Suprapubic skin (tissue), 4 donors: ENCODE data around the gene GRM7. TPM values are rescaled to one million over a fixed set of nuclear protein-coding genes. Genes with fewer than 3 reads are reported as not detected.

Experiments
- DNase-seq, 2 donors: peaks; one replicate each; pipeline ENCODE4 v3.0.0-alpha.2; 2019; ENCODE audit warnings: low spot score in 2 of 2
- H3K27ac ChIP-seq: fragments of 200-600 bp; sonication (generic); one replicate; pipeline ENCODE4 v1.5.1; 2019
- H3K27me3 ChIP-seq: fragments of 200-600 bp; sonication (generic); one replicate; pipeline ENCODE4 v1.5.1; 2019
- H3K36me3 ChIP-seq: fragments of 200-600 bp; sonication (generic); one replicate; pipeline ENCODE4 v1.5.1; 2019
- H3K4me1 ChIP-seq: fragments of 200-600 bp; sonication (generic); one replicate; pipeline ENCODE4 v1.5.1; 2019
- H3K4me3 ChIP-seq: fragments of 200-600 bp; sonication (generic); one replicate; pipeline ENCODE4 v1.5.1; 2019; ENCODE audit warnings: mild to moderate bottlenecking
- H3K9me3 ChIP-seq: fragments of 200-600 bp; sonication (generic); one replicate; pipeline ENCODE4 v1.5.1; 2019
- CTCF ChIP-seq, 2 donors: fragments of 200-600 bp in 1 of 2; fragments of 450-650 bp in 1 of 2; sonication (generic) in 1 of 2; IDR thresholded peaks; one replicate each; pipeline ENCODE4 v1.5.1; 2016 to 2019; ENCODE audit warnings: antibody characterized with exemption in 2 of 2, mild to moderate bottlenecking in 1 of 2, moderate library complexity in 1 of 2
- EP300 ChIP-seq: sonication (generic); formaldehyde crosslinking; IDR thresholded peaks from one replicate; pipeline ENCODE4 v1.6.1; 2017; ENCODE audit warnings: antibody characterized with exemption
- POLR2A ChIP-seq, 2 donors: fragments of 450-650 bp; IDR thresholded peaks; one replicate each; pipeline ENCODE4 v1.6.1; 2017; ENCODE audit warnings: antibody characterized with exemption in 2 of 2, mild to moderate bottlenecking in 2 of 2, moderate library complexity in 2 of 2
- POLR2AphosphoS5 ChIP-seq, 3 donors: sonication (generic); formaldehyde crosslinking; IDR thresholded peaks; one replicate each; pipeline ENCODE4 v1.6.1; 2017; ENCODE audit warnings: antibody characterized with exemption in 3 of 3
- WGBS: methylation state at CpG from one replicate; pipeline ENCODE4 v1.1.5; 2018; 5-methylcytosine and 5-hydroxymethylcytosine counted together
- total RNA-seq, 4 donors: library from RNA; depleted of rRNA; stranded (reverse); fragments of >200 nt; gene quantifications; one replicate each; pipeline ENCODE4 v1.1.0, GENCODE V29; 2016

Gene GRM7
- total RNA-seq, 4 donors from 2014 or later: 0.21 to 0.48 TPM; not detected in 2

GRCh38 chr3:7607676-7608075 is 746.8 kb downstream of the GRM7 start:
- DNase-seq: no peak
- no peaks in the 10 kb centered on the region for H3K9me3 ChIP-seq
- no peak overlapping the region for H3K27ac ChIP-seq
- no peaks in the 10 kb centered on the region for H3K27me3 ChIP-seq
- H3K4me1 ChIP-seq: no peaks in the 10 kb centered on the region
- H3K4me3 ChIP-seq: no peak overlapping the region
- TF ChIP-seq CTCF (IDR thresholded peaks at IDR 0.05) (no peak), POLR2A (IDR thresholded peaks at IDR 0.05) (no peak), EP300 (no peak), POLR2AphosphoS5 (IDR thresholded peaks at IDR 0.05) (no peak)
- 80% methylated on average over 2 of the region's 2 CpGs for WGBS
- H3K36me3 ChIP-seq: no peaks in the 10 kb centered on the region

- 94% methylated on average over 5 of the region's 5 CpGs for WGBS
- H3K9me3 ChIP-seq: no peaks in the 10 kb centered on the region
- no peak overlapping the region for H3K4me3 ChIP-seq
- H3K36me3 ChIP-seq: no peaks in the 10 kb centered on the region
- DNase-seq: no peak
- TF ChIP-seq POLR2A (IDR thresholded peaks at IDR 0.05) (no peak), EP300 (no peak), POLR2AphosphoS5 (IDR thresholded peaks at IDR 0.05) (no peak), CTCF (IDR thresholded peaks at IDR 0.05) (no peak)
- H3K27me3 ChIP-seq: no peaks in the 10 kb centered on the region
- H3K4me1 ChIP-seq: no peaks in the 10 kb centered on the region
- H3K27ac ChIP-seq: no peak overlapping the region
Measured at GRCh38 chr3:7610634-7611033, 749.7 kb downstream of the GRM7 start.

- Histone ChIP-seq H3K4me1 (no peaks in the 10 kb centered on the region), H3K27me3 (no peaks in the 10 kb centered on the region), H3K27ac (no peak overlapping the region), H3K36me3 (no peaks in the 10 kb centered on the region), H3K4me3 (no peak overlapping the region), H3K9me3 (no peaks in the 10 kb centered on the region)
- TF ChIP-seq POLR2A (IDR thresholded peaks at IDR 0.05) (no peak), EP300 (no peak), POLR2AphosphoS5 (IDR thresholded peaks at IDR 0.05) (no peak)
- DNase-seq: no peak
- WGBS: 82% methylated on average over 1 of the region's 1 CpG
Measured at GRCh38 chr3:7615043-7615442, 754.1 kb downstream of the GRM7 start.

DNA sequence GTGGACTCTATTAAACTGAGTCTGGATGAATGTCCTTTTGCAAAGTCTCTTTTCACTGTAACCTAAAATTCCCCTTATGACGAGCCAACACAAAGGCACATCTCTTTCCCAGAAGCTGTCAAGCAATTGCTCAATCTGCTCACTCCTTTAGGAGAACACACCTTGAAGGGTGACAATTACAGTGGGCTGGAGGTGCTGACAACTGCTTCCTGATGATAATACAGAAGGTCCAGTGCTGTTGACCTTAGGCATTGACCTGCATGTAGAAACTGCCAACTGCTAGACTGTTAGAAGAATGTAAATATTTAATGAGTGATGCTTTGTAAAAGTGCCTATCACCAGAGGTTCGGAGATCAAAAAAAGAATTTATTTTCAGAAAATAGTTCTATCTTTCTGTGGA is 757.7 kb downstream of the GRM7 start:
- no peaks in the 10 kb centered on the region for H3K4me1 ChIP-seq
- TF ChIP-seq POLR2A (IDR thresholded peaks at IDR 0.05) (no peak), EP300 (no peak), CTCF (IDR thresholded peaks at IDR 0.05) (no peak), POLR2AphosphoS5 (IDR thresholded peaks at IDR 0.05) (no peak)
- H3K4me3 ChIP-seq: no peak overlapping the region
- no peak for DNase-seq
- 74% methylated on average over 2 of the region's 2 CpGs for WGBS
- H3K9me3 ChIP-seq: no peaks in the 10 kb centered on the region
- H3K27me3 ChIP-seq: no peaks in the 10 kb centered on the region
- H3K27ac ChIP-seq: no peak overlapping the region
- no peaks in the 10 kb centered on the region for H3K36me3 ChIP-seq

DNA sequence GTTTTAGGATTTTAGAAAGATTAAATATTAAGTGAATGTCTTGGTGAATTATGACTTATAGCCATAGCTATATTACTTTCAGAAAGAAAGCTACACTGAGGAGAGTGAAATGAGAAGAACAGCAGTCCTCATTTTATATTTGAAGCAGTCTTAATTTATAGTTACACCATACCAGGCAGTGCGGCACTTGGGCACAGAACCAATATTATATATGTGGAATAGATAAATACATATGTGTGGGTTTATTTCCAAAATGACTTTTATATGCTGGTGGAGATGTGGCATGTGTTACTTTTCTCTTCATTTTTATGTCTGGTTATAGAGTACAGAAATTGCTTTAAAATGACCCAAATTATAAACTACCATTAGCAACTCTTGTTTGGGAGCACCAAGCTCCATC is 759.5 kb downstream of the GRM7 start:
- Histone ChIP-seq H3K27me3 (no peaks in the 10 kb centered on the region), H3K36me3 (no peaks in the 10 kb centered on the region), H3K9me3 (no peaks in the 10 kb centered on the region), H3K27ac (no peak overlapping the region), H3K4me3 (no peak overlapping the region), H3K4me1 (no peaks in the 10 kb centered on the region)
- 80% methylated on average over 1 of the region's 1 CpG for WGBS
- DNase-seq: no peak
- TF ChIP-seq POLR2A (IDR thresholded peaks at IDR 0.05) (no peak), POLR2AphosphoS5 (IDR thresholded peaks at IDR 0.05) (no peak), CTCF (IDR thresholded peaks at IDR 0.05) (no peak)

DNA sequence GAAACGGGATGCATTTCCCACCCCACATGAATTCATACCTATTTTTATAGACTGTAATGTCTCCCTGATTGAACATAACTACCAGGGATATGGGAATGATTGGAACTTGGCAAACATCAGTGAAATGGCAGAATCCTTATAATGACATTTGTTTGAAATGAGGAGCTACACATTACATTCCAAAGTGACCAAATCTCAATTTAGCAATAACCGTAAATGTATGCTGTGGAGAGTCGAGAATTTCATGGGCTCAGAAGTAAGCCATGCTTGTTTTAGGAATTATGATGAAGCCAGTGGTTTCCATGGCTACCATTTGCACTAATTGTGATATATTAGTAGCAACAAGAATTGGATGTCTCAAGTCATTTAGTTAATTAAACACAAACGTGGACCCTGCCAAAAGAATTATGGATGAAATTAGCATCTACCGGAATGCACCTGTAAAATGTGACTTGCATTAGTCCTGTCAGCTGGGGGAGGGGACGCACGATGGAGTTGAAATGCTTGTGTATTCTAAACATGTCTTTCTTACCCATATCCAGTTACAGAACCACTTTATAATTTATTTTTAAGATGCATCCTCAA is 760.2 kb downstream of the GRM7 start:
- TF ChIP-seq CTCF (IDR thresholded peaks at IDR 0.05) (no peak), EP300 (no peak), POLR2A (IDR thresholded peaks at IDR 0.05) (no peak), POLR2AphosphoS5 (IDR thresholded peaks at IDR 0.05) (no peak)
- H3K4me3 ChIP-seq: no peak overlapping the region
- no peaks in the 10 kb centered on the region for H3K4me1 ChIP-seq
- no peak overlapping the region for H3K27ac ChIP-seq
- WGBS: 76% methylated on average over 7 of the region's 7 CpGs
- no peak for DNase-seq
- H3K36me3 ChIP-seq: no peaks in the 10 kb centered on the region
- no peaks in the 10 kb centered on the region for H3K27me3 ChIP-seq
- no peaks in the 10 kb centered on the region for H3K9me3 ChIP-seq
